ENCODE data around the gene SLC9A1.
"Not testable (repeated sequence)": the region's sequence is repeated elsewhere in the genome, so short reads cannot be mapped to it uniquely, and the experiment has no call there.

The SLC9A1 gene

DNA sequence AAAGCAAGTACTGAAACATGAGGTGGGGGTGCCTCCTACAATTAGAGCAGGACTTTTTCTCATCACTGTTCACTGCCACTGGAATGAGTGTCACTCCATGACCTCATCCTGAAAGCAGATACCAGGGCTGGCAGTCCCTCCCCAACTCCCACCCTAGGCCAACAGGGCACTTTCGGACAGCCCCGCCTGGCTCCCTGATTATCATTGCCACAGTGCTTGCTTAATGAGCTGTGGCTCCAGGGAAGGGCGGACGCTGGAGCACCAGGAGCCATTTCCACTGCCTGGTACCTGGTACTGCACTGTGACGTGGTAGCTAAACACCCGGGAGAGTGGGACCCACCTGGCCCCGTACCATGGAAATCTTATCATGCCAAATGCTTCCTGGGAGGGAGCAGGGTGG lies 22.3 kb downstream of the SLC9A1 start:
- DNase-seq (ENCODE audit: low spot score): no peak

DNA sequence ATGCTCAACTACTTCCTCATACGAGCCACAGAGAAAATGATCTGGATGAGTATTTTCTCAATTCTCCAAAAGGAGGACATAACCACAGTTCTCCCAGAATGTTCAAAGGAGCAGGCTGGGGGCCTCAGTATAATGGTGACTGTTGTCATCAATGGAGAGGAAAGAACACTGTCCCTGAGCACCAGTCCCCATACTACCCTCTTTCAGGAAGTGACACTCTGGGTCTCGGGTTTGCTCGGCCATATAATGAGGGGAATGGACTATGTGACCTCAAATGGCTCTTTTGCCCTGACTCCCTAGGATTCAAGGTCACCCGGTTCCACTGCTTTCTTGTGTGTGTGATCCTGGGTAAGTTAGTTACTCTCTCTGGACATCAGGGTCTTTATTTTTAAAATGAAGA lies 22.8 kb downstream of the SLC9A1 start:
- no peak for DNase-seq (ENCODE audit: low spot score)

DNA sequence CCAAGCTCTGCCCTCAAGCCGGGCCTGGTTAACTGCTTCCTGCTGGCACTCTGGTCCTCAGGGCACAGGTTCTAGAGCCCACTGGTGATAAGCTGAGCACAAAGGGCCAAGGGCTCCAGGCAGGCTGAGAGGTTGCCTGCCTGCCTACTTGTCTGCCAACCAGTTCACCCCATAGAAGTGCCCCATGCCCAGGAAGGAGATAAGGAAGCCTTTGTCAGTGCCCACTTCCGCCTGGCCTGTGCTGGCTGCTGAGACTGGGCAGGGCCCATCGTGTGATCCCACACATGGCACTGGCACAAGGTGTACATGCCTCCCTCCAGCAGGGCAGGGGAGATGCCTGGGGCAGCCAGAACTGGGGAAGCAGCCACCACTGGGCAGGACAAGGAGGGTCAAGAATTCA lies 24.1 kb downstream of the SLC9A1 start:
- DNase-seq (ENCODE audit: low spot score): no peak

DNA sequence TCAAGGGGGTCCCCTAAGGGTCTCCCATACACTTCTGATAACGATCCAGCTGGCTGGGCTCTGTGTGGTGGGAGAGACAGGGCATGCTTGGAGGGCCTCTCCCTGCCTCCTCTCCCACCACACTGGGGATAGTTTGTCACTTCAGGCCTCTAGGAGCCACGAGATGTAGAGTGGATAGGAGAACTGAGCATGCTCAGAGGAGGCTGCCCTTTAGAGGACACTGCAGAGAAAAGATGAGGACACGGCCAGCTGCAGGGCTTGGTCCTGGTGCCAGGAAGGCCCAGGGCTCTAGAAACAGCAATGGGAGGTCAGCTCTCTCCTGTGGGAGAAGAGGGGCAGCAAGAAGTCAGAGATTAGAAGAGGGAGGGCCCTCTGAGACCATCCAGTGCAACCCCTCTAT lies 25.7 kb downstream of the SLC9A1 start:
- no peak for DNase-seq (ENCODE audit: low spot score)

DNA sequence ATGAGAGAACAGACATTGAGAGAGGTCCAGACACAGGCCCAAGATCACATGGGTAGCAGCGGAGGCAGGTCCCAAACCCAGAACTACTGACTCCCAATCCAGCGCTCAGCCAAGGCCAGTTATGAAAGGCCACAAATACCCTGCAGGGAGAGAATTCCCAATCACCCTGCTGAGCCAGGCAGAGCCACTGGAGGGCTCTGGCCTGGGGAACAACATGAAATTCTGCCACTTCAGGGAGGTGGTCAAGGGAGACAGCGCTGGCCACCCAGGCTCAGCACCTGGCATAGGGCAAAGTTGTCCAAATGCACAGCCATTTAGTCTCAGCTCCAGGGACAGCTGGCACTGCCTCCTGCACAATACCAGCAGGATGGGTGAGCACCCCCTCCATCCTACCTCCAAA lies 27.5 kb downstream of the SLC9A1 start:
- DNase-seq (ENCODE audit: low spot score): no peak

DNA sequence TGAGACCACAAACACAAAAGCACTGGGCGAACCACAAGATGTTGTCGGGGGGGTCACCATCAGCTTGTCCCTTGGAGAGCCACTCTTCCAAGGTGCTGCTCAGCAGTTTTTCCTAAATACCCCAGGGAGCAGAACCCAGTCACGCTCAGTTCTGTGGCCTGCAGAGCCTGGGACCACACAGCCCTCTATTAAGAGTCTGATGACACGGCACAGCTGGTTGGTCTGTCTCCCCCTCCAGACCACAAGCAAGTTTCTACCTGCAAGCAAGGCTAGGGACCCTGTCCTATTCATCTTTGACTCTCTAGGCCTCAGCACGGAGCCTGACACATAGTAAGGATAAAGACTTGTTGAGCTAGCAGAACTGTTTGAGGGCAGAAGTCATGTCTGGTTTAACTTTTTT lies 28.5 kb downstream of the SLC9A1 start:
- DNase-seq (ENCODE audit: low spot score): no peak

- DNase-seq (ENCODE audit: low spot score): not testable (repeated sequence)
Observed at GRCh38 chr1:27125125-27125524, 29.8 kb downstream of the SLC9A1 start.

- no peak for DNase-seq (ENCODE audit: low spot score)
Observed at GRCh38 chr1:27124405-27124804, 30.5 kb downstream of the SLC9A1 start.

DNA sequence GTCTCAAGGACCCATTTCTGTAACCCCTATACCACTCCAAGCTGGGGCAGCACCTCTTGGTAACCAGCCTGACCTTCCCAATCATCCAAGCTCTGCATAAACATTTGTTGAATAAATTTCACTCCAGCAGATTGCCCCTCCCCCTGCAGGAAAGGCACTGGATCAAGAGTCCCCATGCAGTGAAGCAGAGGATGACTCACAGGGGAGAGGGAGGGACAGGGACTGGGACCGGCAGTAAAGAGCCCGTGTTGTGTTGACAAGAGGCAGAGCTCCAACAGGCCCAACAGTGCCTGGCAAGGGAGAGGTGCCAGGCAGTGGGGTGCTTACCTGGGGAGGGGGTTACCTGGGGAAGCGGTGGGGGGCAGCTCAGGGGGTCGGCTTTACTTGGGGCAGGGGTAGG lies 32.3 kb downstream of the SLC9A1 start:
- DNase-seq (ENCODE audit: low spot score): peak; percentile 76

GRCh38 chr1:27120854-27121253 lies 34.1 kb downstream of the SLC9A1 start:
- DNase-seq (ENCODE audit: low spot score): no peak

- DNase-seq (ENCODE audit: low spot score): no peak
Observed at GRCh38 chr1:27118440-27118689, 36.6 kb downstream of the SLC9A1 start.

DNA sequence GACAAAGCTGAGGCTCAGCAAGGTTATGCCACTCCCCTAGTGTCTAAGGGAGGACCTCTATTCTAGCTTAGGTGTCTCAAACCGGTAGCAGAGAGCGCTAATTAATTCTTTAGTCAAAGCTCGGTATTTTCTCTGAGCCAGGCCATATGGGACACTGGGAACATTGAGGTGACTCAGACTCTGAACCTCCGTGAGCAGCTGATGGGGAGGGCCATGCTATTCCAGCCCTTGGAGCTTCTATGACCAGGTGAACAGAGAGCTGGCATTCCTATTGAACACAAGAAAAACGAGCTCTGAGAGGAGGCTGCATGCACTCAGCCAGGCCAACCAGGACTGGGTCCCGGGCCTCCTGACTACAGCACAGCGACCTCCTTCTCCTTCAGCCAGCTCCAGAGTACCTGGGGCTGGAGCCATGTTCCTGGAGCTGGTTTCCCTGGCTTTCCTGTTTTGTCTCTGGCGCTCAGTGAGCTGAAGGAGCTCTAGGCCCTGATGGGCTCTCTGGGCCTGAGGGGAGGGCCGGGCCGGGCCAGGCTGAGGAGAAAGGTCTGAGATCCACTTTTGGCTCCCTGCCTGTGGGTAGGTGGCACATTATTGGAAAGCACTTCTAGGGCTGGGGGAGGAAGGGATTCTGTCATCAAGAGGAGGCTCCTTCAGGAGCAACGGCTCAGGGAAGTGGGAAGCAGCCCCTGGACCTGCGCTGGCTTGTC lies 37.0 kb downstream of the SLC9A1 start:
- no peak for DNase-seq (ENCODE audit: low spot score)

DNA sequence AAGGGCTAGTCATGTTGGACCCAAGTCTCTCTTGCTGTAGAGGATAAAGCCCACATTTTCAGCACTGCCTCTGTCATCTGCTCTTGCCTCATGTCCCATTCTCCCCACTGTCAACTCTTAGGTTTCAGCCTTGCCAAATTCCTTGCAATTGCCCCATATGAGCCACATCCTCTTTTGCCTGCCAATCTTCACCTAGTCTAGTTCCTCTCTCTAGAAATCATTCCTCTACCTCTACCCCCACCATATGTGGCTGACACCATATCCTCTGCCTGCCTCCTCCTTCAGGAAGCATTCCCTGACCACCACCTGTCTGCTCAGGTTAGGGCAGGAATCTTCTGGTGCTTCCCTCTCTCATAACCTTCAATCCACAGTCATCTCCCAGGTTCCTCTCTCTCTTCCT lies 38.2 kb downstream of the SLC9A1 start:
- no peak for DNase-seq (ENCODE audit: low spot score)

DNA sequence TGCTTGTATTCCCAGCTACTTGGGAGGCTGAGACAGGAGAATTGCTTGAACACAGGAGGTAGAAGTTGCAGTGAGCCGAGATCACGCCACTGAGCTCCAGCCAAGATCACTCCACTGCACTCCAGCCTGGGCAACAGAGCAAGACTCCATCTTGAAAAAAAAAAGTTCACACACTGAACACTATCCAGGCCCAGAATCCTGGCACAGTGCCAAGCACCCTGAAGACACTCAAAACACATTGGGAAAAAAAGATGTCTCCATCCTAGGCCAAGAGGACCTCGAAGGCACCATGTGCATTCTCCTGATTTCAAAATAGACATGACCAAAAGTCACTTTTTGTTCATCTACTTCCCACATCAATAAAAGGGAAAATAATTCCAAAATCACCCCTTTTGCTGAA lies 38.7 kb downstream of the SLC9A1 start:
- DNase-seq (ENCODE audit: low spot score): no peak

GRCh38 chr1:27114546-27114945 lies 40.4 kb downstream of the SLC9A1 start:
- no peak for DNase-seq (ENCODE audit: low spot score)

- DNase-seq (ENCODE audit: low spot score): no peak
Observed at GRCh38 chr1:27113861-27114260, 41.1 kb downstream of the SLC9A1 start.

DNA sequence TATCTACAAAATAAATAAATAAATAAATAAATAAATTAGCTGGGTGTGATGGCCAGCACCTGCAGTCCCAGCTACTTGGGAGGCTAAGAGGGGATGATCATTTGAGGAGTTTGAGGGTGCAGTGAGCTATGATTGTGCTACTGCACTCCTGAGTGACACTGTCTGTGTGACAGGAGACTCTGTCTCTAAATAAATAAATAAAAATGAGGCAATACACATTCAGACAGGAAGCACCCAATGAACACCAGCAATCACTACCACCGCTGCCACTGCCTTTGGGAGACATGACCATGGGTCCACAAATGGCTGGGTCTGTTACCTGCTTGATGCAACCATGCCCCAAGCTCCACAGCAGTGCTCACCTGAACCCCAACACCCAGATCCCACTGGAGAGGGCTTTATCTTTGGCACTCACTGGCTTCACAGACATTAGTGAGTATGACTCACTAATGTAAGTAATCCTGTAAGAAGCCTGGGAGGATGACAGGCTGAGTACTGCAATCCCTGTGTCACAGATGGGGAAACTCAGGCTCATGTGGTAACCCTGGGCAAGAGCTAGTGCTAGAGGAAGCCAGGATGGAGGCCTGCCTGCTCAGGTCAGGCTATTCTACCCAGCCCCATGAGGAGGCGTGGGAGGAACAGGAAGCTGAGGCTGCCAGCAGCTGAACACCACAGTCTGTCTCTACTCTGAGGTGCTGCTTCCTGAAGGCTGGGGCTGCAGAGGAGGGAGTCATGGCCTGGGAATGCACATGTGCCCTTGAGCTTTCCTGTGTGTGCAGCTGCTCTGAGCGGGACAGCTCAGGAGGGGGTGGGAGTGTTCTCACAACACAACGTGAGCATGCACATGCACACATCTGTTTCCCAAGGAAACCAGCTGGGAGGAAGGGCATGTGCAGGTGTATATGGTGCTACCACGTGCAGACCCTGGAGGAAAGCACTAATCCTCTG lies 43.0 kb downstream of the SLC9A1 start:
- peak; percentile 61 for DNase-seq (ENCODE audit: low spot score)

DNA sequence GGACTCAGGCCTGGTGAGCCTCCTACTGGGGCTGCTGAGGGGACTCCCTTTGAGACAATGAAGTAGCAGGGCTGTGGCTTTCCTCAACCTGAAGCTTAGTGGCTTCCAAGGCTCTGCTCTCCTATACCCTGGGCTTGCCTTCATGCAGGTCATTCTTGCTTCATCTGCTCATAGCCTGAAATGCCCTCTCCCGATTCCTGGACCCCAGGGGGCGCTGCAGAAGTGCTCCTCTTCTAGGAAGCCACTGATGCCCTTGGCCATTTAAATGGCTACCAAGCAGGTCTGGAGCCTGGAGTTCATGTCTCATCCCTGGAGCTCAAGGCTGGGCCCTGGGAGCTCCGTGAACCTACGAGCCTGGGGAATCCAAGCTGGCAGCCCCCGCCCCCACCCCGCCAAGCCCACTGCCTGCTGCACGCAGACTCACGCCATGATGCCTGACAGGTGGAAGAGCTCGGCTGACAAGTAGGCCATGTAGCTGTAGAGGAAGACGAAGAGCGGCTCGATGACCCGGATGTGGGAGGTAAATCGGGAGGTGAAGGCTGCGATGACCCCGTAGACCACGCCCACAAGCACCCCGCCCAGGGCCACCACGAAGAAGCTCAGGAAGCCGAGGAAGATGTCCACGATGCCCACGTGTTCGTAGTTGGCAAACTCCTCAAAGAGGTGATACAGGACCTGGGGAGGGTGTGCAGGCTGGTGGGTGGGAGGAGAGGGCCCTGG lies 45.7 kb downstream of the SLC9A1 start:
- DNase-seq (ENCODE audit: low spot score): peak; percentile 70

- no peak for DNase-seq (ENCODE audit: low spot score)
Observed at GRCh38 chr1:27108588-27108987, 46.3 kb downstream of the SLC9A1 start.

DNA sequence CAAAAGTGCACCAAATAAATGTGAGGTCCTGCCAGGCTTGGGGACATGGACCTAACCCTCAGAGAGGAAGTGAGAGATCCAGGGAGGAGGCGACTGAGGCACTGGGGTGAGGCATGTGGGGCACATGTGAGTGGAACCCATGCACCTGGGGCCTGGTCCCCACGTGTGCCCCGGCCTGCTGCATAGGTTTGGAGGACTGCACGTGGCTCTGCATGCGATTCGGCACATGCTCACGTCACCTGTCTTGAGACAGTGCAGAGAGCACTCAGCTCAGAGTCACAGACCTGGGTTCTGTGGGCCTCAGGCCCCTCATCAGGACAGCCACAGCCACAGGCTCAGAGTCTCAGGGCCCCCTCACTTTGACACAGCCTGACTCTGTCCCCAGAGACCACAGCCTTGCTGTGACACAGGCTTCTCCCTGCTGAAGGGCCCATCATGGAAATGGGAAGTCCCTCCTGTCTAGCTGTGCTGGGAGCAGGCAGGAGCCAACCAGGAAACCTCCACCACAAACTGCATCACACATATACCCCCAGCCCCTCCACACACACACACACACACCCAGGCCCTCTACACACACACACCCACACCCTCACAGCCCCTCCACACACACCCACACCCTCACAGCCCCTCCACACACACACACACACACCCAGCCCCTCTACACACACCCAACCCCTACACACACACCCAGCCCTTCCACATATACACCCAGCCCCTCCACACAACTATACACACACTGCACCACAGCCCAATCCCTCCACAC lies 48.2 kb downstream of the SLC9A1 start:
- DNase-seq (ENCODE audit: low spot score): no peak

DNA sequence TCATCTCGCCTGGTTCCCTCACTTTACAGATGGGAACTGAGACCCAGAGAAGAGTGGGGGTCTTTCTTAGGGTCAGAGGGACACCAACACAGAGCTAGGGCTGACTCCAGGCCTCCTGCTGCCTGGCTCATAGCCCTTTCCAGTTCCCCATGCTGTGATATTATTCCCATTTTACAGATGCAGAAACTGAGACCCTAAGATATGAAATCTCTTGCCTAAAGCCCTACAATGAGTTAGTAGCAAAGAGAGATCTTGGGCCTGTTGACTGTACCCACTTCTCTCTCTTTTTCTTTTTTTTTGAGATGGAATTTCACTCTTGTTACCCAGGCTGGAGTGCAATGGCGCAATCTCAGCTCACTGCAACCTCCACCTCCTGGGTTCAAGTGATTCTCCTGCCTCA lies 49.9 kb downstream of the SLC9A1 start:
- DNase-seq (ENCODE audit: low spot score): no peak

- DNase-seq (ENCODE audit: low spot score): no peak
Observed at GRCh38 chr1:27103498-27103897, 51.4 kb downstream of the SLC9A1 start.
